GM12878 (cell line): ENCODE data around the gene GPBAR1. TPM values are rescaled to one million over a fixed set of nuclear protein-coding genes. Genes with fewer than 3 reads are reported as not detected.

Source experiments
- IKZF2 ChIP-seq, 2 experiments: fragments of 450-650 bp; IDR thresholded peaks; 2 replicates each; pipeline ENCODE4 v1.6.1; 2017; ENCODE audit warnings: mild to moderate bottlenecking in 2 of 2, moderate library complexity in 2 of 2
- NRF1 ChIP-seq: conservative IDR thresholded peaks from 2 replicates; pipeline ENCODE4 v1.6.1; 2011; ENCODE audit warnings: mild to moderate bottlenecking, low read depth, low read length, improper control_type of control experiment
- SMAD1 ChIP-seq: fragments of 450-650 bp; IDR thresholded peaks from 2 replicates; pipeline ENCODE4 v1.6.1; 2018; ENCODE audit warnings: mild to moderate bottlenecking, low read depth; ENCODE audit not compliant: partially characterized antibody
- polyA plus RNA-seq, 11 experiments: library from polyadenylated mRNA; depleted of rRNA in 4 of 11; unstranded in 6 of 11; stranded (reverse) in 5 of 11; fragments of >200 nt; fragmentation: Nextera tagmentation in 4 of 11; fragmentation: Illumina TruSeq in 1 of 11; extraction: Ambion mirVana in 4 of 11; extraction: Trizol in 1 of 11; gene quantifications; 1 replicate in 1 of 11; 2 replicates in 10 of 11; pipeline versions ENCODE4 v1.2.1 to v1.2.3, GENCODE V29; 2011 to 2016; ENCODE audit warnings: inconsistent platforms in 2 of 11, missing spikeins in 2 of 11, low read depth in 1 of 11
- total RNA-seq, 4 experiments: library from RNA; depleted of rRNA in 3 of 4; stranded (reverse); fragments of >200 nt in 3 of 4; fragmentation: Illumina TruSeq in 1 of 4; extraction: Trizol in 1 of 4; gene quantifications; 2 replicates each; pipeline versions ENCODE4 v1.2.1 to v1.2.3, GENCODE V29; 2013 to 2021
- TF ChIP-seq, protein P1 (sequence below): fragments of 450-650 bp; IDR thresholded peaks from 2 replicates; pipeline ENCODE4 v1.6.1; 2016; ENCODE audit warnings: mild to moderate bottlenecking, moderate library complexity, borderline replicate concordance
- TF ChIP-seq, protein P2 (sequence below): fragments of 450-650 bp; IDR thresholded peaks from 2 replicates; pipeline ENCODE4 v1.6.1; 2017; ENCODE audit warnings: antibody characterized with exemption, mild to moderate bottlenecking, moderate library complexity
- TF ChIP-seq, protein P3 (sequence below): fragments of 450-650 bp; IDR thresholded peaks from 2 replicates; pipeline ENCODE4 v1.6.1; 2016; ENCODE audit warnings: mild to moderate bottlenecking

GPBAR1 gene
- total and polyA plus RNA-seq, 10 of the 15 experiments (the other 5 are each of a cell fraction or from before 2014, with no cell fraction given), result 0.03 to 0.36 (median 0.11) TPM; not detected in 3

DNA sequence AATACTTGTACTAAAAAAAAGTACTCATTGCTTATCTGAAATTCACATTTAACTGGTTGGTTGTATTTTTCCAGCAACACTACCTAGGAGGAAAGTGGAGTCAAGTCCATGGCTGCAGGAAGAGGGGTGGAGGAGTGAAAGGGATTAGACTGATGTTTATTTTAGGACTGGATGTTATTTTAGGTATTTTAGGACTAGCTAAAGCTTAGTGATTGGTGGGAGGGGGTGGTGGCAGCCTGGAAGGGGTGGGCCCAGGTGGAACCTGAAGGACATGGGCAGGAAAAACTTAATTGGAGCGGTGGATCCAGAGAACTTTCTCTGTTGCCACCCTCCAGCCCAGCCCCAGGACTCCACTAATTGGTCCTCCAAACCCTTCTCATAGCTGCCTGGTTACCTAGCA lies 35.4 kb downstream of the GPBAR1 start (continued):
- TF ChIP-seq, protein P1, sequence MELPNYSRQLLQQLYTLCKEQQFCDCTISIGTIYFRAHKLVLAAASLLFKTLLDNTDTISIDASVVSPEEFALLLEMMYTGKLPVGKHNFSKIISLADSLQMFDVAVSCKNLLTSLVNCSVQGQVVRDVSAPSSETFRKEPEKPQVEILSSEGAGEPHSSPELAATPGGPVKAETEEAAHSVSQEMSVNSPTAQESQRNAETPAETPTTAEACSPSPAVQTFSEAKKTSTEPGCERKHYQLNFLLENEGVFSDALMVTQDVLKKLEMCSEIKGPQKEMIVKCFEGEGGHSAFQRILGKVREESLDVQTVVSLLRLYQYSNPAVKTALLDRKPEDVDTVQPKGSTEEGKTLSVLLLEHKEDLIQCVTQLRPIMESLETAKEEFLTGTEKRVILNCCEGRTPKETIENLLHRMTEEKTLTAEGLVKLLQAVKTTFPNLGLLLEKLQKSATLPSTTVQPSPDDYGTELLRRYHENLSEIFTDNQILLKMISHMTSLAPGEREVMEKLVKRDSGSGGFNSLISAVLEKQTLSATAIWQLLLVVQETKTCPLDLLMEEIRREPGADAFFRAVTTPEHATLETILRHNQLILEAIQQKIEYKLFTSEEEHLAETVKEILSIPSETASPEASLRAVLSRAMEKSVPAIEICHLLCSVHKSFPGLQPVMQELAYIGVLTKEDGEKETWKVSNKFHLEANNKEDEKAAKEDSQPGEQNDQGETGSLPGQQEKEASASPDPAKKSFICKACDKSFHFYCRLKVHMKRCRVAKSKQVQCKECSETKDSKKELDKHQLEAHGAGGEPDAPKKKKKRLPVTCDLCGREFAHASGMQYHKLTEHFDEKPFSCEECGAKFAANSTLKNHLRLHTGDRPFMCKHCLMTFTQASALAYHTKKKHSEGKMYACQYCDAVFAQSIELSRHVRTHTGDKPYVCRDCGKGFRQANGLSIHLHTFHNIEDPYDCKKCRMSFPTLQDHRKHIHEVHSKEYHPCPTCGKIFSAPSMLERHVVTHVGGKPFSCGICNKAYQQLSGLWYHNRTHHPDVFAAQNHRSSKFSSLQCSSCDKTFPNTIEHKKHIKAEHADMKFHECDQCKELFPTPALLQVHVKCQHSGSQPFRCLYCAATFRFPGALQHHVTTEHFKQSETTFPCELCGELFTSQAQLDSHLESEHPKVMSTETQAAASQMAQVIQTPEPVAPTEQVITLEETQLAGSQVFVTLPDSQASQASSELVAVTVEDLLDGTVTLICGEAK, result no peak
- TF ChIP-seq SMAD1 (no peak), NRF1 (no peak), IKZF2 (IDR thresholded peaks at IDR 0.05) (no peak)
- TF ChIP-seq, protein P2, sequence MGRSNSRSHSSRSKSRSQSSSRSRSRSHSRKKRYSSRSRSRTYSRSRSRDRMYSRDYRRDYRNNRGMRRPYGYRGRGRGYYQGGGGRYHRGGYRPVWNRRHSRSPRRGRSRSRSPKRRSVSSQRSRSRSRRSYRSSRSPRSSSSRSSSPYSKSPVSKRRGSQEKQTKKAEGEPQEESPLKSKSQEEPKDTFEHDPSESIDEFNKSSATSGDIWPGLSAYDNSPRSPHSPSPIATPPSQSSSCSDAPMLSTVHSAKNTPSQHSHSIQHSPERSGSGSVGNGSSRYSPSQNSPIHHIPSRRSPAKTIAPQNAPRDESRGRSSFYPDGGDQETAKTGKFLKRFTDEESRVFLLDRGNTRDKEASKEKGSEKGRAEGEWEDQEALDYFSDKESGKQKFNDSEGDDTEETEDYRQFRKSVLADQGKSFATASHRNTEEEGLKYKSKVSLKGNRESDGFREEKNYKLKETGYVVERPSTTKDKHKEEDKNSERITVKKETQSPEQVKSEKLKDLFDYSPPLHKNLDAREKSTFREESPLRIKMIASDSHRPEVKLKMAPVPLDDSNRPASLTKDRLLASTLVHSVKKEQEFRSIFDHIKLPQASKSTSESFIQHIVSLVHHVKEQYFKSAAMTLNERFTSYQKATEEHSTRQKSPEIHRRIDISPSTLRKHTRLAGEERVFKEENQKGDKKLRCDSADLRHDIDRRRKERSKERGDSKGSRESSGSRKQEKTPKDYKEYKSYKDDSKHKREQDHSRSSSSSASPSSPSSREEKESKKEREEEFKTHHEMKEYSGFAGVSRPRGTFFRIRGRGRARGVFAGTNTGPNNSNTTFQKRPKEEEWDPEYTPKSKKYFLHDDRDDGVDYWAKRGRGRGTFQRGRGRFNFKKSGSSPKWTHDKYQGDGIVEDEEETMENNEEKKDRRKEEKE, result no peak
- TF ChIP-seq, protein P3, sequence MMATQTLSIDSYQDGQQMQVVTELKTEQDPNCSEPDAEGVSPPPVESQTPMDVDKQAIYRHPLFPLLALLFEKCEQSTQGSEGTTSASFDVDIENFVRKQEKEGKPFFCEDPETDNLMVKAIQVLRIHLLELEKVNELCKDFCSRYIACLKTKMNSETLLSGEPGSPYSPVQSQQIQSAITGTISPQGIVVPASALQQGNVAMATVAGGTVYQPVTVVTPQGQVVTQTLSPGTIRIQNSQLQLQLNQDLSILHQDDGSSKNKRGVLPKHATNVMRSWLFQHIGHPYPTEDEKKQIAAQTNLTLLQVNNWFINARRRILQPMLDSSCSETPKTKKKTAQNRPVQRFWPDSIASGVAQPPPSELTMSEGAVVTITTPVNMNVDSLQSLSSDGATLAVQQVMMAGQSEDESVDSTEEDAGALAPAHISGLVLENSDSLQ, result no peak
